Measurements from ENCODE around the gene DSCAM. TPM values are rescaled to one million over a fixed set of nuclear protein-coding genes. Genes with fewer than 3 reads are reported as not detected.

The DSCAM gene
- total RNA-seq, 1 experiment from 2014 or later = 0.33 TPM

- no peaks in the 10 kb centered on the region for H3K36me3 Mint-ChIP-seq (ENCODE audit: insufficient read depth, unreplicated experiment)
- intact Hi-C loops (cut with micrococcal nuclease) = no loop called here
- DNase-seq (ENCODE audit: unreplicated experiment) = no peak
- H3K27me3 Mint-ChIP-seq (ENCODE audit: insufficient read depth, unreplicated experiment) = no peaks in the 10 kb centered on the region
- H3K4me1 Mint-ChIP-seq (ENCODE audit: insufficient read depth, unreplicated experiment) = no peaks in the 10 kb centered on the region
- H3K27ac Mint-ChIP-seq (ENCODE audit: low read depth, unreplicated experiment) = no peak overlapping the region
- no TSS peak for BruUV-seq (replicated peaks)
- no peak overlapping the region for H3K4me3 Mint-ChIP-seq (ENCODE audit: unreplicated experiment)
- CTCF ChIA-PET = no interaction called here
- POLR2A ChIA-PET = no interaction called here
- peaks cover 29% of the 10 kb centered on the region for H3K9me3 Mint-ChIP-seq (ENCODE audit: unreplicated experiment)
- no peak for TF ChIP-seq CTCF (IDR thresholded peaks at IDR 0.05; ENCODE audit: unreplicated experiment)
These were observed 835.6 kb downstream of the DSCAM start for GRCh38 chr21:40011371-40011770.

- no peak for DNase-seq (ENCODE audit: unreplicated experiment)
- Mint-ChIP-seq H3K27ac (ENCODE audit: low read depth, unreplicated experiment) (no peak overlapping the region), H3K4me1 (ENCODE audit: insufficient read depth, unreplicated experiment) (no peaks in the 10 kb centered on the region), H3K27me3 (ENCODE audit: insufficient read depth, unreplicated experiment) (no peaks in the 10 kb centered on the region), H3K4me3 (ENCODE audit: unreplicated experiment) (no peak overlapping the region), H3K9me3 (ENCODE audit: unreplicated experiment) (peaks cover 31% of the 10 kb centered on the region), H3K36me3 (ENCODE audit: insufficient read depth, unreplicated experiment) (no peaks in the 10 kb centered on the region)
- intact Hi-C loops (cut with micrococcal nuclease) = no loop called here
- ChIA-PET POLR2A (no interaction called here), CTCF (no interaction called here)
- BruUV-seq (replicated peaks) = no TSS peak
- TF ChIP-seq CTCF (IDR thresholded peaks at IDR 0.05; ENCODE audit: unreplicated experiment) = no peak
These were observed 844.0 kb downstream of the DSCAM start for GRCh38 chr21:40002978-40003377.

GRCh38 chr21:39984286-39984991, 862.5 kb downstream of the DSCAM start:
- BruUV-seq (replicated peaks) = no TSS peak
- DNase-seq (ENCODE audit: unreplicated experiment) = no peak
- ChIA-PET CTCF (interaction anchor here (0.7 kb wide), 1 partner anchor 13 kb away, joined by 4 read pairs; no protein-coding TSS in a partner anchor), POLR2A (no interaction called here)
- no peaks in the 10 kb centered on the region for H3K36me3 Mint-ChIP-seq (ENCODE audit: insufficient read depth, unreplicated experiment)
- intact Hi-C loops (cut with micrococcal nuclease) = no loop called here
- no peak overlapping the region for H3K27ac Mint-ChIP-seq (ENCODE audit: low read depth, unreplicated experiment)
- no peaks in the 10 kb centered on the region for H3K4me1 Mint-ChIP-seq (ENCODE audit: insufficient read depth, unreplicated experiment)
- no peak overlapping the region for H3K4me3 Mint-ChIP-seq (ENCODE audit: unreplicated experiment)
- H3K9me3 Mint-ChIP-seq (ENCODE audit: unreplicated experiment) = no peaks in the 10 kb centered on the region
- TF ChIP-seq CTCF (IDR thresholded peaks at IDR 0.05; ENCODE audit: unreplicated experiment) = no peak
- no peaks in the 10 kb centered on the region for H3K27me3 Mint-ChIP-seq (ENCODE audit: insufficient read depth, unreplicated experiment)

- Mint-ChIP-seq H3K27me3 (ENCODE audit: insufficient read depth, unreplicated experiment) (peaks cover 19% of the 10 kb centered on the region), H3K27ac (ENCODE audit: low read depth, unreplicated experiment) (no peak overlapping the region), H3K4me1 (ENCODE audit: insufficient read depth, unreplicated experiment) (no peaks in the 10 kb centered on the region), H3K4me3 (ENCODE audit: unreplicated experiment) (no peak overlapping the region), H3K9me3 (ENCODE audit: unreplicated experiment) (no peaks in the 10 kb centered on the region), H3K36me3 (ENCODE audit: insufficient read depth, unreplicated experiment) (no peaks in the 10 kb centered on the region)
- DNase-seq (ENCODE audit: unreplicated experiment) = no peak
- no peak for TF ChIP-seq CTCF (IDR thresholded peaks at IDR 0.05; ENCODE audit: unreplicated experiment)
- intact Hi-C loops (cut with micrococcal nuclease) = no loop called here
- ChIA-PET POLR2A (no interaction called here), CTCF (no interaction called here)
- BruUV-seq (replicated peaks) = no TSS peak
These were observed 866.6 kb downstream of the DSCAM start for GRCh38 chr21:39980241-39980820.

Data from MCF 10A (cell line).